Keratinocyte (primary cell): ENCODE data around the gene SLC26A8. TPM values are rescaled to one million over a fixed set of nuclear protein-coding genes. Genes with fewer than 3 reads are reported as not detected.

Source experiments
- DNase-seq: peaks from one replicate; pipeline ENCODE4 v3.0.0-alpha.2; 2011; ENCODE audit warnings: low read depth, missing footprints, low spot score
- FAIRE-seq: peaks from 2 replicates; lab custom pipeline; 2011; peaks lifted over from hg19 to GRCh38; lab: Jason Lieb, UNC
- H2AFZ ChIP-seq: 2 replicates; pipeline ENCODE4 v1.6.0; 2012; ENCODE audit warnings: low read length, control low read depth, inconsistent platforms; ENCODE audit not compliant: control insufficient read depth
- H3K27ac ChIP-seq: 2 replicates; pipeline ENCODE4 v1.5.1; 2011; ENCODE audit warnings: low read length; ENCODE audit not compliant: control insufficient read depth, insufficient read depth
- H3K27me3 ChIP-seq: 3 replicates; pipeline ENCODE4 v1.6.0; 2011; ENCODE audit warnings: low read length; ENCODE audit not compliant: control insufficient read depth, insufficient read depth; ENCODE audit errors: extremely low read depth
- H3K36me3 ChIP-seq, 2 experiments: 2 replicates in 1 of 2; 3 replicates in 1 of 2; pipeline ENCODE4 v1.5.1; 2011; ENCODE audit warnings: low read length in 2 of 2, mild to moderate bottlenecking in 1 of 2; ENCODE audit not compliant: control insufficient read depth in 2 of 2, insufficient read depth in 2 of 2; ENCODE audit errors: extremely low read depth in 1 of 2
- H3K4me1 ChIP-seq: 3 replicates; pipeline ENCODE4 v1.5.1; 2011; ENCODE audit warnings: low read length; ENCODE audit not compliant: control insufficient read depth, insufficient read depth; ENCODE audit errors: extremely low read depth
- H3K4me2 ChIP-seq: 3 replicates; pipeline ENCODE4 v1.6.0; 2011; ENCODE audit warnings: low read depth, low read length; ENCODE audit not compliant: control insufficient read depth, insufficient read depth; ENCODE audit errors: extremely low read depth
- H3K4me3 ChIP-seq, 3 experiments: fragments of 200-600 bp in 1 of 3; sonication (generic) in 1 of 3; 2 replicates in 2 of 3; 3 replicates in 1 of 3; pipeline ENCODE4 v1.5.1; 2011 to 2016; ENCODE audit warnings: low read length in 3 of 3, mild to moderate bottlenecking in 3 of 3, control low read depth in 2 of 3, inconsistent platforms in 1 of 3, low read depth in 1 of 3, mixed read lengths in 1 of 3, mixed run types in 1 of 3, moderate library complexity in 1 of 3; ENCODE audit not compliant: control insufficient read depth in 2 of 3, insufficient read depth in 2 of 3; ENCODE audit errors: extremely low read depth in 1 of 3
- H3K79me2 ChIP-seq: 2 replicates; pipeline ENCODE4 v1.6.0; 2012; ENCODE audit warnings: low read length; ENCODE audit not compliant: control insufficient read depth, insufficient read depth
- H3K9ac ChIP-seq: 3 replicates; pipeline ENCODE4 v1.6.0; 2011; ENCODE audit warnings: low read length; ENCODE audit not compliant: control insufficient read depth, insufficient read depth; ENCODE audit errors: extremely low read depth
- H3K9me1 ChIP-seq: 3 replicates; pipeline ENCODE4 v1.6.0; 2011; ENCODE audit warnings: low read length; ENCODE audit not compliant: control insufficient read depth, insufficient read depth; ENCODE audit errors: extremely low read depth
- H3K9me3 ChIP-seq: 2 replicates; pipeline ENCODE4 v1.5.1; 2012; ENCODE audit warnings: low read depth, low read length; ENCODE audit not compliant: control insufficient read depth
- H4K20me1 ChIP-seq: 3 replicates; pipeline ENCODE4 v1.6.0; 2011; ENCODE audit warnings: low read length; ENCODE audit not compliant: control insufficient read depth, insufficient read depth; ENCODE audit errors: extremely low read depth
- CTCF ChIP-seq, 3 experiments: IDR thresholded peaks in 1 of 3; conservative IDR thresholded peaks in 1 of 3; optimal IDR thresholded peaks in 1 of 3; 2 replicates in 2 of 3; 3 replicates in 1 of 3; pipeline versions ENCODE3 to v1.5.1; 2011; ENCODE audit warnings: low read length in 3 of 3, mild to moderate bottlenecking in 3 of 3, moderate library complexity in 2 of 3, control low read depth in 1 of 3, inconsistent platforms in 1 of 3; ENCODE audit not compliant: insufficient read depth in 2 of 3; ENCODE audit errors: extremely low read depth in 1 of 3
- EZH2 ChIP-seq: IDR thresholded peaks from one replicate; pipeline ENCODE4 v1.6.1; 2012; ENCODE audit warnings: inconsistent platforms, mild to moderate bottlenecking, low read length, moderate library complexity
- dilution Hi-C: fragments of 300-500 bp; cut with MboI; formaldehyde crosslinking; loops from one replicate; pipeline ENCODE4 v1.7.0; 2020; ENCODE audit warnings: low sequenced_read_pairs; ENCODE audit not compliant: extremely low pct_ligation_motif_present
- polyA plus RNA-seq, 5 experiments: library from polyadenylated mRNA; depleted of rRNA in 3 of 5; stranded (reverse) in 3 of 5; stranded (forward) in 1 of 5; unstranded in 1 of 5; fragments of >200 nt; gene quantifications; 1 replicate in 1 of 5; 2 replicates in 3 of 5; 3 replicates in 1 of 5; pipeline versions ENCODE4 v1.2.1 to v1.2.3, GENCODE V29; 2011 to 2012; ENCODE audit warnings: missing spikeins in 2 of 5, low read depth in 1 of 5, low replicate concordance in 1 of 5

The SLC26A8 gene
- polyA plus RNA-seq, 1 donor (not counting 4 experiments of a cell fraction or from before 2014, with no cell fraction given): 0.18 TPM

DNA sequence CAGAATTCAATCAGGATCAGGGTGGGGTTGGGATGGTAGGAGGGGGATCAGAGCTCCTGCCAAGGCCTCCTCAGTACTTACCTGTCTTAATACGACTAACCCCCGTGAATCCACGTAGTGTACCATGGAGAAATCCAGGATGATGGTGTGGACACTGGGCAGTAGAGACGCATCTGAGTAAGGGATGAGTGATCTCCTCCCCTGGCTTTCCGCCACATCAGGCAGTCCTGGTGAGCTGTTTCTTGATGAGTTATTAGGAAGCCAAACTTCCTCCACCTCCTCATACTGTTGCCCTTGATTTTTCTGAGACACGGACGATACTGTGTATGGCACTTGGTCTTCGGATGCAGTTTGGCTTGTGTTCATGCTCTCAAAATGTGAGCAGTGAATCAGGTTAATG is 69.4 kb downstream of the SLC26A8 start:
- H4K20me1 ChIP-seq: no peaks in the 10 kb centered on the region
- no peaks in the 10 kb centered on the region for H3K9me3 ChIP-seq
- H3K4me2 ChIP-seq: no peak overlapping the region
- FAIRE-seq (no peak), DNase-seq (no peak)
- no peak overlapping the region for H3K27ac ChIP-seq
- no peaks in the 10 kb centered on the region for H3K36me3 ChIP-seq
- no peak overlapping the region for H3K4me3 ChIP-seq
- H3K27me3 ChIP-seq: no peaks in the 10 kb centered on the region
- H3K79me2 ChIP-seq: no peaks in the 10 kb centered on the region
- no peak overlapping the region for H3K9ac ChIP-seq
- TF ChIP-seq EZH2 (no peak), CTCF (optimal IDR thresholded peaks at IDR 0.05 in 1 of 3, IDR thresholded peaks at IDR 0.05 in 1 of 3, conservative IDR thresholded peaks at IDR 0.05 in 1 of 3; ENCODE audit: extremely low read depth in 1 of 3, insufficient read depth in 2 of 3, low read length in 3 of 3) (no peak)
- H3K4me1 ChIP-seq: peaks cover 11% of the 10 kb centered on the region
- H3K9me1 ChIP-seq: no peaks in the 10 kb centered on the region
- dilution Hi-C loops: no loop called here
- H2AFZ ChIP-seq: no peak overlapping the region

GRCh38 chr6:35954333-35954732 is 70.1 kb downstream of the SLC26A8 start:
- Histone ChIP-seq H3K9ac (no peak overlapping the region), H3K4me3 (no peak overlapping the region), H4K20me1 (no peaks in the 10 kb centered on the region), H3K9me1 (no peaks in the 10 kb centered on the region), H3K9me3 (no peaks in the 10 kb centered on the region), H3K79me2 (no peaks in the 10 kb centered on the region), H3K27me3 (no peaks in the 10 kb centered on the region), H3K27ac (no peak overlapping the region), H3K36me3 (no peaks in the 10 kb centered on the region), H3K4me2 (no peak overlapping the region), H3K4me1 (peaks cover 11% of the 10 kb centered on the region), H2AFZ (no peak overlapping the region)
- DNase-seq: no peak
- no peak for TF ChIP-seq CTCF (optimal IDR thresholded peaks at IDR 0.05 in 1 of 3, IDR thresholded peaks at IDR 0.05 in 1 of 3, conservative IDR thresholded peaks at IDR 0.05 in 1 of 3; ENCODE audit: extremely low read depth in 1 of 3, insufficient read depth in 2 of 3, low read length in 3 of 3)
- TF ChIP-seq EZH2: no peak
- no peak for FAIRE-seq
- dilution Hi-C loops: no loop called here
